Fibroblast of villous mesenchyme (primary cell): Measurements from ENCODE around the gene GPR42. TPM values are rescaled to one million over a fixed set of nuclear protein-coding genes. Genes with fewer than 3 reads are reported as not detected.

Source experiments
- DNase-seq: peaks from one replicate; pipeline ENCODE4 v3.0.0-alpha.2; 2010; ENCODE audit warnings: low read depth
- H3K4me3 ChIP-seq: 2 replicates; pipeline ENCODE4 v1.5.1; 2011; ENCODE audit warnings: low read depth, mild to moderate bottlenecking, low read length
- small RNA-seq: library from RNA; depleted of rRNA; stranded (forward); fragments of <200 nt; gene quantifications from one replicate; pipeline ENCODE3, GENCODE V24; 2012
- total RNA-seq: library from RNA; depleted of rRNA; stranded (reverse); fragments of >200 nt; gene quantifications from 2 replicates; pipeline ENCODE4 v1.2.3, GENCODE V29; 2012
- TF ChIP-seq, protein P1 (sequence below): IDR thresholded peaks from 2 replicates; pipeline ENCODE4 v1.5.1; 2012; ENCODE audit warnings: low read depth, mild to moderate bottlenecking, low read length; ENCODE audit not compliant: insufficient read depth

GPR42 gene
- total RNA-seq, 1 donor: not detected

DNA sequence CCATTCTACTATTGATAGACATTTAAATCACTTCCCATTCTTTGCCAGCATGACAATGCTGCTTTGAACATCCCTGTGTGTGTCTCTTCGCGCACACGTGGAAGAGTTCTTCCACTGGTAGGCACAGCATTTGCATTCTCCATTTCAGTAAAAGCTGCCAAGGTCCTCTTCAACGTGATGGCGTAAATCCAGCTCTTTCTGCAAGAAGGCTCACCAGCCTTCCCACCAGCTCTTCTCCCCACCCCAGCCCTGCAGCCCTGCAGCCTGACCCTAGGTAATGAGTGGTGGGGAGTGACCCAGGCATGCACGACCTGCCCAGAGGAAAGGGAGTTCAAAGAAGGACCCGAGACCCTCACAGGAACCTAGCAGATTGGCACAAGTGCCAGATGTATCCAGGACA, 45.5 kb downstream of the GPR42 start:
- H3K4me3 ChIP-seq: no peak overlapping the region
- TF ChIP-seq, protein P1, sequence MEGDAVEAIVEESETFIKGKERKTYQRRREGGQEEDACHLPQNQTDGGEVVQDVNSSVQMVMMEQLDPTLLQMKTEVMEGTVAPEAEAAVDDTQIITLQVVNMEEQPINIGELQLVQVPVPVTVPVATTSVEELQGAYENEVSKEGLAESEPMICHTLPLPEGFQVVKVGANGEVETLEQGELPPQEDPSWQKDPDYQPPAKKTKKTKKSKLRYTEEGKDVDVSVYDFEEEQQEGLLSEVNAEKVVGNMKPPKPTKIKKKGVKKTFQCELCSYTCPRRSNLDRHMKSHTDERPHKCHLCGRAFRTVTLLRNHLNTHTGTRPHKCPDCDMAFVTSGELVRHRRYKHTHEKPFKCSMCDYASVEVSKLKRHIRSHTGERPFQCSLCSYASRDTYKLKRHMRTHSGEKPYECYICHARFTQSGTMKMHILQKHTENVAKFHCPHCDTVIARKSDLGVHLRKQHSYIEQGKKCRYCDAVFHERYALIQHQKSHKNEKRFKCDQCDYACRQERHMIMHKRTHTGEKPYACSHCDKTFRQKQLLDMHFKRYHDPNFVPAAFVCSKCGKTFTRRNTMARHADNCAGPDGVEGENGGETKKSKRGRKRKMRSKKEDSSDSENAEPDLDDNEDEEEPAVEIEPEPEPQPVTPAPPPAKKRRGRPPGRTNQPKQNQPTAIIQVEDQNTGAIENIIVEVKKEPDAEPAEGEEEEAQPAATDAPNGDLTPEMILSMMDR: no peak
- no peak for DNase-seq

DNA sequence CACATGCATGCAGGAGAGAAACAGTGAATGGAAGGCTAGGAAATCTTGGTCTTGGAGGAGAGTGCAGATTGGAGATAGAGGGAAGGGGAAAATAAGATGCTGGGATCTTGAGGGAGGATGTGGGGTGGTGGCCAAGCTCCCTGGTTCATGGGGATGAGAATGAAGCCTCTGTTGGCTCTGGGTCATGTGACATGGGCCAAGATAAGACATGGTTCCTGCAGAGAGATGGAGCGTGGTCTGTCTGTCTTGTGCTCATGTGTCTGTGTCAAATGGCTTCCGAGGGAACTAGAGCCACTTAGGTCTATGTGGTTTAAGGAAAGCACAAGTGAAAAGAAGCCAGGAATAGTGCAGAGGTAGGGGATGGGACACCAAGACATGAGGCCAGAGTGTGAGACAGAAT, 46.4 kb downstream of the GPR42 start:
- no peak overlapping the region for H3K4me3 ChIP-seq
- TF ChIP-seq, protein P1: no peak
- DNase-seq: no peak

DNA sequence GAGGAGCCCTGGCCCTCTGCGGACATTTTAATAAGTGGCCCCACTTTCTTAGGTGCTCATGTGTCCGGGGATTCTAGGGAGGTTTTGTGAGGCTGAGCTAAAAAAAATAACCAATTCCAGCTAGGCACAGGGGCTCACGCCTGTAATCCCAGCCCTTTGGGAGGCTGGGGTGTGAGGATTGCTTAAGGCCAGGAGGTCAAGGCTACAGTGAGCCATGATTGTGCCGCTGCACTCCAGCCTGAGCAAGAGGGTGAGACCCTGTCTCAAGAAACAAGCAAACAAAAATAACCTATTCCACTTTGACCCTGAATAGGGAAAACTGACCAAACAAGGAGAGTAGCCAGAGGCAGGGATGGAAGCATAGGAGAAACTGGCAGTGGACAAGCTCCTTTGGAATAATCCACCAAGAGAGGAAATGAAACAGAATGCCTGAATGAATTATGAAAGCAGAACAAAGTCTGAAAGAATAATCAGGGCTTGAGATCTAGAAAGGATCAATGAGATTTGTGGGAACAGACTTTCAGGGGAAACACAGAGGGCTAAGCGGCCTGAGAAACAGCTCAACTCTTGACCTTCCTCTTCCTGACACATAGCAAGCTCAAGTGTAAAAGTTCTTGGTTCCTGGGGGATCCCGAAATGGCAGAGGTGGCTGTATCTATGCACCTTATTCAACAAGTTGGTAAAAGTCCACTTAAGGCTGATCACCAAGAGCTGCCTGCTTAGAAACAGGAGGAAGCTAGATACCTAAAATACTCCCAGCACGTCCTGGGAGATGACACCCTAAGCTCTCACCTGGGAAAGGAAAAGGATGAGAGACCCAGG, 47.1 kb downstream of the GPR42 start:
- DNase-seq: no peak
- TF ChIP-seq, protein P1: no peak
- H3K4me3 ChIP-seq: no peak overlapping the region

DNA sequence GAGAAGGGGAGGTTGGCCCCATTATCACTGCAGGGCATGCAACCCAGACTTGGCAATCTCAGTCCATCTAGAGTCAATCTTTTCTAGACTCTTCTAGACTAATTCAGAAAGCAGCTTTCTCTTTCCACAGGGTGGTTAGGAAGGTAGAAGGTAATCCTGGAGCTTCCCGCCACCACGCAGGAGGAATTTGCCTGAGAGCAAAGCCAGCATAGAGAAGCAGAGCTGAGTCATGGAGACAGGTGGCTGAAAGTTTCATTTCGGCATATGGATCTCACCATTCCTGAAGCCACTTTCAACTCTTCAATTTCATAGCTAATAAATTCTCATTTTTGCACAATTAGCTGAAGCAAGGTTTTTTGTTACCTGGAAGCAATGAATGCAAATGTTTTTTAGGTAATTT, 48.2 kb downstream of the GPR42 start:
- H3K4me3 ChIP-seq: no peak overlapping the region
- TF ChIP-seq, protein P1: no peak
- no peak for DNase-seq

DNA sequence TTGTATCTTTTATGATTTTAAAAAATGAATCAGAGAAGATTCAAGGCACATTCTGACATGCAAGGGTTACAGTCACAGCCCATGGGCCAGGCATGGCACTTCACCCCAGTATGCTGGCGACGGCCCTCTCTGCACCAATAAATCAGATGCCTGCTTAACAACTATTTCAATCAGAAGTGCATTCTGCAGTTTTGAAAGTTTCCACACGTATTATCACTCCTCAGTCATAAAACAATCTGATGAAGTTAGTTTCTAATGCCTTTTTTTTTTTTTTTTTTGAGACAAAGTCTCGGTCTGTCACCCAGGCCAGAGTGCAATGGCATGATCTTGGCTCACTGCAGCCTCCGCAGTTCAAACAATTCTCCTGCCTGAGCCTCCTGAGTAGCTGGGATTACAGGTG, 48.9 kb downstream of the GPR42 start:
- no peak overlapping the region for H3K4me3 ChIP-seq
- TF ChIP-seq, protein P1: no peak
- no peak for DNase-seq

DNA sequence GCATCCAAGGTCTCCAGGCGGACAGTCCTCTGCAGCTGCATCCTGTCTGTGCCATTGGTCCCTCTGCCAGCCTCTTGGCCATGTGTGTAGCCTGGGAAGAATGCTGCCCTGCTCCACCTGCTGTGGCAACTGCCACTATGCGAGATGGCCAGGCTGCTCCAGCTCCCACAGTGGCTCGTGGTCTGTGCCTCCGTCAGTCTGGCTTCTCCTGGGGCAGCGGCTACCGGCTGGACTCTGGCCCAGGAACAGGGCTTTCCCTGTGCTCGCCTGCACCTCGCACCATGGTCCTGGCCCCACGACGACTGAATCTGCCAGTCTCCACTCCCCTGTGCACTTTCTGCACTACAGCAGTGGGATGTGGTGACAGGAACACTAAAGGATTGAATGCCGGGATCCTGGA, 50.5 kb downstream of the GPR42 start:
- TF ChIP-seq, protein P1: no peak
- no peak for DNase-seq
- H3K4me3 ChIP-seq: no peak overlapping the region

Small RNA genes within 50 kb of the gene (small RNA-seq; reads per million reads assigned to genes)
- not detected for gene RN7SL491P

Other genes with a start within 250 kb of the GPR42 start
- not detected in 2 replicates for gene LGI4, start 236.0 kb upstream of the GPR42 start, total RNA-seq
- 0.32 TPM in 1 of 2 replicates, not detected in the other for gene FXYD1, start 232.2 kb upstream of the GPR42 start, total RNA-seq
- under 0.01 TPM in 1 of 2 replicates, not detected in the other for gene FXYD7, start 227.8 kb upstream of the GPR42 start, total RNA-seq
- gene FXYD5, start 216.3 kb upstream of the GPR42 start, total RNA-seq: 20.3 and 24.5 TPM in 2 replicates
- not detected in 2 replicates for gene FAM187B, start 142.3 kb upstream of the GPR42 start, total RNA-seq
- 0.86 and 1.6 TPM in 2 replicates for gene LSR, start 122.1 kb upstream of the GPR42 start, total RNA-seq
- gene USF2, start 102.1 kb upstream of the GPR42 start, total RNA-seq: 50.1 and 58.3 TPM in 2 replicates
- not detected in 2 replicates for gene HAMP, start 88.5 kb upstream of the GPR42 start, total RNA-seq
- gene MAG, start 78.9 kb upstream of the GPR42 start, total RNA-seq: not detected in 2 replicates
- gene CD22, start 41.9 kb upstream of the GPR42 start, total RNA-seq: 0.32 TPM in 1 of 2 replicates, not detected in the other
- gene FFAR1, start 23.2 kb upstream of the GPR42 start, total RNA-seq: not detected in 2 replicates
- not detected in 2 replicates for gene FFAR3, start 12.6 kb upstream of the GPR42 start, total RNA-seq
- gene FFAR2, start 77.2 kb downstream of the GPR42 start, total RNA-seq: not detected in 2 replicates
- gene KRTDAP, start 119.4 kb downstream of the GPR42 start, total RNA-seq: not detected in 2 replicates
- 0.97 and 2.2 TPM in 2 replicates for gene DMKN, start 142.6 kb downstream of the GPR42 start, total RNA-seq
- under 0.01 TPM in 1 of 2 replicates, not detected in the other for gene SBSN, start 157.2 kb downstream of the GPR42 start, total RNA-seq
- not detected in 2 replicates for gene GAPDHS, start 162.4 kb downstream of the GPR42 start, total RNA-seq
- 77.3 and 81.2 TPM in 2 replicates for gene TMEM147, start 174.6 kb downstream of the GPR42 start, total RNA-seq
- gene ATP4A, start 192.6 kb downstream of the GPR42 start, total RNA-seq: not detected in 2 replicates
- gene PMIS2, start 215.1 kb downstream of the GPR42 start, total RNA-seq: not detected in 2 replicates
- gene HAUS5, start 241.7 kb downstream of the GPR42 start, total RNA-seq: 6.5 and 6.8 TPM in 2 replicates